SH-SY5Y (cell line): ENCODE results near the gene CIITA.

Source experiments
- GATA2 ChIP-seq: IDR thresholded peaks from 2 replicates; pipeline ENCODE4 v1.6.1; 2011; ENCODE audit warnings: mild to moderate bottlenecking, low read depth, low read length
- GATA3 ChIP-seq: IDR thresholded peaks from 2 replicates; pipeline ENCODE4 v1.6.1; 2011; ENCODE audit warnings: low read depth, mild to moderate bottlenecking, low read length, moderate library complexity

DNA sequence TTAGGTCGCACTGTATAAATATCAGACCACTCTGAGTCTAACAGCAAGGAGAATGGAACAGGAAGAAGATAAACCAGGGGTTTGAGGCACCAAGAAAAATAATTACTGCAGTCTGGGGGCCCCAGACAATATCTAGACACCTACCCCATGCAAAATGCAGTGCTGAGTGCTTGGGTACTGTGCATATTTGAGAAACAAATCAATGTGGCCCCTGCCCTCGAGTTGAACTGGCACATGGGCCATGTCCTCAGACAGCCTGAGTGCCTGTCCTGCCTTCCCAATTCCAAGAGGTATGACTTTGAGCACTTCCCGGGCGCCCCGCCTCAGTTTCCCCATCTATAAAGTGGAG, 6.2 kb upstream of the CIITA start:
- TF ChIP-seq GATA3 = no peak
- TF ChIP-seq GATA2 = no peak
